Transverse colon (tissue), 4 donors: Measurements from ENCODE around the gene FANK1. TPM values are rescaled to one million over a fixed set of nuclear protein-coding genes. Genes with fewer than 3 reads are reported as not detected.

ENCODE experiments used
- DNase-seq: peaks from one replicate; pipeline ENCODE4 v3.0.0-alpha.2; 2019
- H3K27ac ChIP-seq, 4 donors: fragments of 200-600 bp; sonication (generic); 2 replicates each; pipeline ENCODE4 v1.5.1; 2016 to 2018; ENCODE audit warnings: inconsistent platforms in 4 of 4
- H3K27me3 ChIP-seq: fragments of 200-600 bp; sonication (generic); 2 replicates; pipeline ENCODE4 v1.5.1; 2017; ENCODE audit warnings: inconsistent platforms
- H3K36me3 ChIP-seq, 4 donors: fragments of 200-600 bp; sonication (generic); 2 replicates each; pipeline ENCODE4 v1.5.1; 2017 to 2019; ENCODE audit warnings: inconsistent platforms in 4 of 4
- H3K4me1 ChIP-seq, 4 donors: fragments of 200-600 bp; sonication (generic); 2 replicates each; pipeline ENCODE4 v1.5.1; 2017 to 2020; ENCODE audit warnings: inconsistent platforms in 4 of 4
- H3K4me3 ChIP-seq, 4 donors: fragments of 200-600 bp; sonication (generic); 1 replicate in 1 of 4; 2 replicates in 3 of 4; pipeline versions ENCODE4 v1.5.1 to v1.6.1; 2017 to 2019; ENCODE audit warnings: inconsistent platforms in 4 of 4
- H3K9me3 ChIP-seq, 2 donors: fragments of 200-600 bp; sonication (generic); 2 replicates each; pipeline ENCODE4 v1.5.1; 2017 to 2019; ENCODE audit warnings: inconsistent platforms in 2 of 2
- CTCF ChIP-seq, 5 experiments: fragments of 200-600 bp in 3 of 5; fragments of 450-650 bp in 2 of 5; sonication (generic) in 3 of 5; IDR thresholded peaks; 1 replicate in 2 of 5; 2 replicates in 3 of 5; pipeline ENCODE4 v1.5.1; 2016 to 2017; ENCODE audit warnings: antibody characterized with exemption in 5 of 5, inconsistent platforms in 3 of 5, mild to moderate bottlenecking in 2 of 5, moderate library complexity in 1 of 5
- EP300 ChIP-seq: sonication (generic); formaldehyde crosslinking; IDR thresholded peaks from one replicate; pipeline ENCODE4 v1.6.1; 2017; ENCODE audit warnings: antibody characterized with exemption, low read depth
- POLR2A ChIP-seq: fragments of 450-650 bp; IDR thresholded peaks from one replicate; pipeline ENCODE4 v1.6.1; 2016; ENCODE audit warnings: antibody characterized with exemption, mild to moderate bottlenecking, moderate library complexity
- POLR2AphosphoS5 ChIP-seq, 3 donors: sonication (generic); formaldehyde crosslinking; IDR thresholded peaks; one replicate each; pipeline ENCODE4 v1.6.1; 2016; ENCODE audit warnings: antibody characterized with exemption in 3 of 3
- WGBS, 2 donors: methylation state at CpG; one replicate each; pipeline ENCODE4 v1.1.5; 2018; ENCODE audit warnings: low coverage in 1 of 2; 5-methylcytosine and 5-hydroxymethylcytosine counted together
- in situ Hi-C, 4 donors: fragments of 200-750 bp; cut with MboI; loops; one replicate each; pipeline versions ENCODE4 v1.15.0 to v1.15.1; 2017; ENCODE audit warnings: low sequenced_read_pairs in 3 of 4, low pct_ligation_motif_present in 1 of 4, low pct_unique_long_range_greater_than_20kb in 1 of 4
- intact Hi-C: fragments of 100-400 bp; cut with DNase I; formaldehyde crosslinking; loops from one replicate; pipeline ENCODE4 v1.15.1; 2023; ENCODE audit warnings: low total_unique reads
- total RNA-seq, 4 donors: library from RNA; depleted of rRNA; stranded (reverse); fragments of >200 nt; gene quantifications; one replicate each; pipeline ENCODE4 v1.1.0, GENCODE V29; 2016

The FANK1 gene
- total RNA-seq, 4 donors from 2014 or later, result 3.4 to 7.5 (median 5.7) TPM

- TF ChIP-seq POLR2A, result peak; percentile 56
- no peak for TF ChIP-seq EP300
- peak in 2 of 3 donors; percentile 65 to 69 for TF ChIP-seq POLR2AphosphoS5 (IDR thresholded peaks at IDR 0.05)
- H3K27me3 ChIP-seq, result no peaks in the 10 kb centered on the region
- no peaks in the 10 kb centered on the region for H3K36me3 ChIP-seq
- peak overlapping the region; percentile 78 to 83 (median 81) for H3K27ac ChIP-seq
- DNase-seq, result peak; percentile 19
- 42 to 50% methylated on average over 4 of the region's 4 CpGs for WGBS, 2 donors
- H3K4me3 ChIP-seq, result peak overlapping the region in 1 of 4 donors; percentile 28
- intact Hi-C loops (no loop called here), in situ Hi-C loops (no loop called here)
- H3K9me3 ChIP-seq, result no peaks in the 10 kb centered on the region
- peaks cover 3 to 25% (median 12%) of the 10 kb centered on the region in 4 donors for H3K4me1 ChIP-seq
Measured at GRCh38 chr10:125929618-125930017, 33.3 kb downstream of the FANK1 start.

- peaks cover 3 to 17% (median 10%) of the 10 kb centered on the region in 4 donors for H3K4me1 ChIP-seq
- WGBS, 2 donors, result 34 to 51% methylated on average over 4 of the region's 4 CpGs
- H3K4me3 ChIP-seq, result no peak overlapping the region
- intact Hi-C loops (no loop called here), in situ Hi-C loops (no loop called here)
- H3K9me3 ChIP-seq, result no peaks in the 10 kb centered on the region
- TF ChIP-seq CTCF (IDR thresholded peaks at IDR 0.05) (no peak), POLR2A (no peak), EP300 (no peak), POLR2AphosphoS5 (IDR thresholded peaks at IDR 0.05) (no peak)
- no peaks in the 10 kb centered on the region for H3K27me3 ChIP-seq
- H3K27ac ChIP-seq, result no peak overlapping the region
- no peaks in the 10 kb centered on the region for H3K36me3 ChIP-seq
- DNase-seq, result no peak
Measured at GRCh38 chr10:125933693-125934092, 37.3 kb downstream of the FANK1 start.

GRCh38 chr10:125936331-125936730 is 40.0 kb downstream of the FANK1 start:
- in situ Hi-C loops, result no loop called here

GRCh38 chr10:125940515-125940914 is 44.2 kb downstream of the FANK1 start:
- intact Hi-C loops (no loop called here), in situ Hi-C loops (no loop called here)
- no peaks in the 10 kb centered on the region for H3K36me3 ChIP-seq
- H3K4me1 ChIP-seq, result no peaks in the 10 kb centered on the region
- no peak overlapping the region for H3K27ac ChIP-seq
- H3K27me3 ChIP-seq, result no peaks in the 10 kb centered on the region
- H3K9me3 ChIP-seq, result peaks cover 0 to 9% of the 10 kb centered on the region in 2 donors
- no peak for DNase-seq
- WGBS, 2 donors, result 87 to 95% methylated on average over 4 to 13 of the region's 13 CpGs
- H3K4me3 ChIP-seq, result no peak overlapping the region
- no peak for TF ChIP-seq CTCF (IDR thresholded peaks at IDR 0.05)
- TF ChIP-seq EP300, result no peak
- TF ChIP-seq POLR2AphosphoS5 (IDR thresholded peaks at IDR 0.05), result no peak
- no peak for TF ChIP-seq POLR2A

More at GRCh38 chr10:125936331-125936730, 40.0 kb downstream of the FANK1 start:
- H3K36me3 ChIP-seq, result no peaks in the 10 kb centered on the region
- H3K9me3 ChIP-seq, result no peaks in the 10 kb centered on the region
- intact Hi-C loops, result no loop called here
- H3K27ac ChIP-seq, result no peak overlapping the region
- TF ChIP-seq CTCF (IDR thresholded peaks at IDR 0.05) (no peak), EP300 (no peak), POLR2AphosphoS5 (IDR thresholded peaks at IDR 0.05) (no peak), POLR2A (no peak)
- no peak for DNase-seq
- WGBS, 2 donors, result 59 to 63% methylated on average over 2 of the region's 2 CpGs
- H3K4me3 ChIP-seq, result no peak overlapping the region
- peaks cover 0 to 5% (median 2%) of the 10 kb centered on the region in 4 donors for H3K4me1 ChIP-seq
- H3K27me3 ChIP-seq, result no peaks in the 10 kb centered on the region

- Histone ChIP-seq H3K4me3 (no peak overlapping the region), H3K36me3 (no peaks in the 10 kb centered on the region), H3K27me3 (no peaks in the 10 kb centered on the region), H3K9me3 (peaks cover 13 to 23% of the 10 kb centered on the region in 2 donors), H3K27ac (no peak overlapping the region), H3K4me1 (no peaks in the 10 kb centered on the region)
- intact Hi-C loops, result no loop called here
- no peak for DNase-seq
- TF ChIP-seq POLR2A (no peak), CTCF (IDR thresholded peaks at IDR 0.05) (no peak), EP300 (no peak), POLR2AphosphoS5 (IDR thresholded peaks at IDR 0.05) (no peak)
- WGBS, 2 donors, result 53 to 57% methylated on average over 1 of the region's 1 CpG
- in situ Hi-C loops, result no loop called here
Measured at GRCh38 chr10:125951290-125951689, 54.9 kb downstream of the FANK1 start.
